Occipital lobe (tissue), 2 donors: ENCODE measurements around the gene ASB3. TPM values are rescaled to one million over a fixed set of nuclear protein-coding genes. Genes with fewer than 3 reads are reported as not detected.
"Not testable (repeated sequence)": the region's sequence is repeated elsewhere in the genome, so short reads cannot be mapped to it uniquely, and the experiment has no call there.

Experiments used
- DNase-seq: peaks from one replicate; lab custom pipeline; 2025; lab: John Stamatoyannopoulos, UW
- total RNA-seq: library from RNA; depleted of rRNA; stranded (reverse); fragments of >200 nt; gene quantifications from one replicate; pipeline ENCODE4 v1.2.3, GENCODE V29; 2014

Gene ASB3
- total RNA-seq, 1 donor from 2014 or later, result 130 TPM

- no peak for DNase-seq
These were observed 46.6 kb downstream of the ASB3 start for GRCh38 chr2:53740170-53740569.

GRCh38 chr2:53739032-53739431 is 47.7 kb downstream of the ASB3 start:
- no peak for DNase-seq

GRCh38 chr2:53737091-53737490 is 49.7 kb downstream of the ASB3 start:
- DNase-seq, result no peak

- DNase-seq, result no peak
These were observed 57.5 kb downstream of the ASB3 start for GRCh38 chr2:53729143-53729762.

GRCh38 chr2:53727921-53728320 is 58.8 kb downstream of the ASB3 start:
- DNase-seq, result no peak

- no peak for DNase-seq
These were observed 61.1 kb downstream of the ASB3 start for GRCh38 chr2:53725662-53726061.

- no peak for DNase-seq
These were observed 62.2 kb downstream of the ASB3 start for GRCh38 chr2:53724536-53724935.

- DNase-seq, result not testable (repeated sequence)
These were observed 65.8 kb downstream of the ASB3 start for GRCh38 chr2:53720944-53721343.

GRCh38 chr2:53715568-53715967 is 71.2 kb downstream of the ASB3 start:
- no peak for DNase-seq

- no peak for DNase-seq
These were observed 75.4 kb downstream of the ASB3 start for GRCh38 chr2:53711271-53711780.

- no peak for DNase-seq
These were observed 77.8 kb downstream of the ASB3 start for GRCh38 chr2:53708988-53709387.

GRCh38 chr2:53701221-53701620 is 85.5 kb downstream of the ASB3 start:
- DNase-seq, result no peak

- DNase-seq, result no peak
These were observed 89.1 kb downstream of the ASB3 start for GRCh38 chr2:53697686-53698085.

- DNase-seq, result no peak
These were observed 89.7 kb downstream of the ASB3 start for GRCh38 chr2:53697092-53697491.

GRCh38 chr2:53695575-53695974 is 91.2 kb downstream of the ASB3 start:
- DNase-seq, result no peak

- DNase-seq, result no peak
These were observed 92.5 kb downstream of the ASB3 start for GRCh38 chr2:53694096-53694771.

- no peak for DNase-seq
These were observed 95.9 kb downstream of the ASB3 start for GRCh38 chr2:53690876-53691275.

GRCh38 chr2:53672881-53673522 is 113.8 kb downstream of the ASB3 start:
- DNase-seq, result no peak

- DNase-seq, result no peak
These were observed 116.4 kb downstream of the ASB3 start for GRCh38 chr2:53670331-53670730.

GRCh38 chr2:53668624-53669026 is 118.1 kb downstream of the ASB3 start:
- no peak for DNase-seq

GRCh38 chr2:53667130-53667529 is 119.6 kb downstream of the ASB3 start:
- not testable (repeated sequence) for DNase-seq

GRCh38 chr2:53660886-53661285 is 125.9 kb downstream of the ASB3 start:
- no peak for DNase-seq

- not testable (repeated sequence) for DNase-seq
These were observed 128.3 kb downstream of the ASB3 start for GRCh38 chr2:53658474-53658873.
